GM13976 (cell line): ENCODE data around the gene ELL.

Experiments
- DNase-seq: peaks from one replicate; pipeline ENCODE4 v3.0.0; 2012; ENCODE audit warnings: low spot score
- CTCF ChIP-seq: IDR thresholded peaks from 2 replicates; pipeline ENCODE4 v1.5.1; 2012; ENCODE audit warnings: borderline replicate concordance, mild to moderate bottlenecking; ENCODE audit not compliant: insufficient read depth; ENCODE audit errors: extremely low read depth, missing control alignments, control extremely low read depth
- in situ Hi-C: fragments of 300-500 bp; cut with MboI; formaldehyde crosslinking; loops from one replicate; pipeline ENCODE4 v1.12.0; 2022; ENCODE audit warnings: low sequenced_read_pairs, mixed read lengths, inconsistent platforms; ENCODE audit not compliant: unreplicated experiment

ELL gene

DNA sequence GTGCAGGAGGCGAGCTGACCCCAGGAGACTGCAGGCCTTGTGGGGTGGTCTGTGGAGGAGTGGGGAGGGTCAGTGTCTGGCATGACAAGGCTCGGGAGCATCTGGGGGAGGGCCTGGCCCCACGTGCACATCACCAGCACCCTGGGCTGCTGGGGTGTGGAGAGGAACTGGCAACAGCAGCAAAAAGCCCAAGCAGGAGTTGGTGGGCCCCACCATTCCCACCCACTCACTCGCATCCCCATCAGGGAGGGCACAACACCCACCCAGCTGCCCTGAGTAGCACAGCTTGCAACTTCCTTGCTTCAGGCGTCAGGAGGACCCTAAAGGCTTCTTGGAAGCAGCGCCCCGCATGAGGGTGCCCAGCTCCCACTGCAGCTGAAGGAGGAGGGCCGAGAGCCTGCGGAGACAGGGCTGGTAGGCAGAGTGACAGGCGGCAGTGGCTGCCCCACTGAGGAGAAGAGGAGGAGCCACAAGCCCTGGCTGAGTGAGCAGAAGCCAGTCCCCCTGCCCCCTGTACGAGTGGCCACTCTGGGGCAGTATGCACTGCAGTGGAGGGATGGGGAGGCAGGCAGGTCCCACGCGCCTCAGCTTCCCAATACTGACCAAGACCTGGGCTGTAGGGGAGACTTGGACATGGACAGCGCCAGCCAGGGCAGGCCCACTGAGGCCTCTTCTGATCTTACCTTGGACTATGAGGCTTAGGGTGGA, 26.5 kb downstream of the ELL start:
- DNase-seq: no peak
- in situ Hi-C loops: no loop called here
- TF ChIP-seq CTCF: no peak

GRCh38 chr19:18494267-18494607, 27.6 kb downstream of the ELL start:
- no peak for DNase-seq
- in situ Hi-C loops: no loop called here
- TF ChIP-seq CTCF: no peak

GRCh38 chr19:18493440-18494266, 28.2 kb downstream of the ELL start:
- no peak for DNase-seq
- in situ Hi-C loops: no loop called here
- no peak for TF ChIP-seq CTCF

- no peak for TF ChIP-seq CTCF
- DNase-seq: no peak
- in situ Hi-C loops: no loop called here
Observed at GRCh38 chr19:18491995-18492953, 29.6 kb downstream of the ELL start.

DNA sequence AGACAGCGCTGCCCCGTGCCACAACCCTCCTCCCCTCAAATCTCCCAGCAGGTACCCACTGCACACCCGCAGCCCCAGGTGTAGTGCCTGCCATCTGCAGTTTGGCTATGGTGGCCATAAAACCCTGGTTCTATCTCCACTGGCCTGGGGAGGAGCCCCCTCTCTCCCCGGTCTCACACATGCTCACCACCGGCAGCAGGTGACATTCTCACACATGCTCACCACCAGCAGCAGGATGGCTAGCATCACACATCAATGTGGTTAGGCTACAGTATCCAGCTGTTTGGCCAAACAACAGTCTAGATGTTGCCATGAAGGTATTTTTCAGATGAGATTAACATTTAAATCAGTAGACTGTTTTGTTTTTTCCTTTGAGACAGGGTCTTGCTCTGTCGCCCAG, 31.1 kb downstream of the ELL start:
- in situ Hi-C loops: no loop called here

More for the DNA sequence above, 31.1 kb downstream of the ELL start:
- DNase-seq: no peak
- TF ChIP-seq CTCF: no peak
